CD14-positive monocyte (primary cell): ENCODE measurements around the gene GPATCH2. TPM values are rescaled to one million over a fixed set of nuclear protein-coding genes. Genes with fewer than 3 reads are reported as not detected.

ENCODE experiments used
- DNase-seq, 3 donors: peaks; one replicate each; pipeline ENCODE4 v3.0.0-alpha.2; 2011 to 2022
- H2AFZ ChIP-seq: 2 replicates; pipeline ENCODE4 v1.6.0; 2012; ENCODE audit warnings: mild to moderate bottlenecking, low read depth, low read length, inconsistent platforms; ENCODE audit not compliant: insufficient read depth, poor library complexity, severe bottlenecking
- H3K27ac ChIP-seq, 2 donors: 1 replicate in 1 of 2; 2 replicates in 1 of 2; pipeline ENCODE4 v1.5.1; 2012 to 2013; ENCODE audit warnings: low read length in 2 of 2, control low read depth in 1 of 2, inconsistent platforms in 1 of 2, low read depth in 1 of 2, mild to moderate bottlenecking in 1 of 2
- H3K27me3 ChIP-seq, 2 donors: one replicate each; pipeline versions ENCODE4 v1.6.0 to v1.6.1; 2011 to 2013; ENCODE audit warnings: low read length in 2 of 2; ENCODE audit not compliant: control insufficient read depth in 2 of 2, insufficient read depth in 2 of 2
- H3K36me3 ChIP-seq, 2 donors: replicated peaks in 1 of 2; 1 replicate in 1 of 2; 2 replicates in 1 of 2; pipeline versions ENCODE4 v1.5.1 to v1.6.1; 2012 to 2013; ENCODE audit warnings: low read length in 2 of 2, control low read depth in 1 of 2, inconsistent platforms in 1 of 2, mild to moderate bottlenecking in 1 of 2; ENCODE audit not compliant: insufficient read depth in 2 of 2, control insufficient read depth in 1 of 2
- H3K4me1 ChIP-seq, 2 donors: 1 replicate in 1 of 2; 2 replicates in 1 of 2; pipeline versions ENCODE4 v1.5.1 to v1.6.1; 2012 to 2013; ENCODE audit warnings: low read length in 2 of 2, control low read depth in 1 of 2, inconsistent platforms in 1 of 2, mild to moderate bottlenecking in 1 of 2, moderate library complexity in 1 of 2; ENCODE audit not compliant: insufficient read depth in 2 of 2, control insufficient read depth in 1 of 2
- H3K4me2 ChIP-seq: replicated peaks from 2 replicates; pipeline ENCODE3; 2012; ENCODE audit warnings: low read length, moderate library complexity, mild to moderate bottlenecking; ENCODE audit not compliant: poor library complexity, severe bottlenecking; ENCODE audit errors: extremely low read depth
- H3K4me3 ChIP-seq, 3 experiments: fragments of 200-600 bp in 1 of 3; sonication (generic) in 1 of 3; replicated peaks in 1 of 3; 1 replicate in 2 of 3; 2 replicates in 1 of 3; pipeline ENCODE4 v1.5.1; 2011 to 2013; ENCODE audit warnings: low read length in 3 of 3, mild to moderate bottlenecking in 3 of 3, control low read depth in 2 of 3, low read depth in 2 of 3, inconsistent platforms in 1 of 3, moderate library complexity in 1 of 3
- H3K79me2 ChIP-seq: 2 replicates; pipeline ENCODE4 v1.6.0; 2012; ENCODE audit warnings: mild to moderate bottlenecking, control low read depth, inconsistent platforms, low read length, moderate library complexity; ENCODE audit not compliant: insufficient read depth
- H3K9ac ChIP-seq: 2 replicates; pipeline ENCODE4 v1.6.0; 2017; ENCODE audit warnings: low read length, mild to moderate bottlenecking; ENCODE audit not compliant: insufficient read depth, poor library complexity, severe bottlenecking
- H3K9me3 ChIP-seq, 2 donors: replicated peaks in 1 of 2; 1 replicate in 1 of 2; 2 replicates in 1 of 2; pipeline versions ENCODE4 v1.5.1 to v1.6.1; 2012 to 2013; ENCODE audit warnings: low read length in 2 of 2, control low read depth in 1 of 2; ENCODE audit not compliant: control insufficient read depth in 1 of 2, insufficient read depth in 1 of 2
- H4K20me1 ChIP-seq: 2 replicates; pipeline ENCODE4 v1.6.0; 2012; ENCODE audit warnings: mild to moderate bottlenecking, low read length, control low read depth, moderate library complexity; ENCODE audit not compliant: insufficient read depth
- H3K27ac Mint-ChIP-seq, 7 donors: one replicate each; pipeline ENCODE4 v1.8.0; 2020; ENCODE audit warnings: mild to moderate bottlenecking in 7 of 7, mixed read lengths in 7 of 7, moderate library complexity in 6 of 7, inconsistent platforms in 2 of 7
- H3K27me3 Mint-ChIP-seq, 3 donors: one replicate each; pipeline ENCODE4 v1.8.0; 2021 to 2022; ENCODE audit warnings: low read depth in 3 of 3, mild to moderate bottlenecking in 3 of 3, mixed read lengths in 3 of 3, moderate library complexity in 3 of 3, inconsistent platforms in 1 of 3
- H3K36me3 Mint-ChIP-seq, 2 donors: one replicate each; pipeline ENCODE4 v1.8.0; 2020; ENCODE audit warnings: mixed read lengths in 2 of 2, inconsistent platforms in 1 of 2, mild to moderate bottlenecking in 1 of 2
- H3K4me1 Mint-ChIP-seq: one replicate; pipeline ENCODE4 v1.8.0; 2020; ENCODE audit warnings: mild to moderate bottlenecking, mixed read lengths
- H3K4me3 Mint-ChIP-seq, 2 donors: one replicate each; pipeline ENCODE4 v1.8.0; 2020; ENCODE audit warnings: mild to moderate bottlenecking in 2 of 2, mixed read lengths in 2 of 2, moderate library complexity in 1 of 2
- H3K9me3 Mint-ChIP-seq, 7 donors: one replicate each; pipeline ENCODE4 v1.8.0; 2020 to 2022; ENCODE audit warnings: mixed read lengths in 7 of 7, mild to moderate bottlenecking in 6 of 7, moderate library complexity in 6 of 7, inconsistent platforms in 2 of 7
- CTCF ChIP-seq: fragments of 200-600 bp; IDR thresholded peaks from one replicate; pipeline ENCODE4 v1.8.0; 2022; ENCODE audit warnings: antibody characterized with exemption, mild to moderate bottlenecking
- WGBS: methylation state at CpG from one replicate; pipeline ENCODE4 v1.1.5; 2013; ENCODE audit warnings: missing lambda C conversion rate; ENCODE audit not compliant: insufficient coverage; 5-methylcytosine and 5-hydroxymethylcytosine counted together
- intact Hi-C, 2 donors: fragments of 100-400 bp; cut with micrococcal nuclease; formaldehyde crosslinking; loops; one replicate each; pipeline versions ENCODE4 v1.15.0 to v1.15.1; 2023
- polyA plus RNA-seq, 3 donors: library from polyadenylated mRNA; depleted of rRNA in 1 of 3; unstranded in 2 of 3; stranded (reverse) in 1 of 3; fragments of 300-500 nt in 2 of 3; fragments of >200 nt in 1 of 3; fragmentation: Illumina TruSeq in 2 of 3; gene quantifications; 1 replicate in 2 of 3; 2 replicates in 1 of 3; pipeline ENCODE4 v1.2.3, GENCODE V29; 2012 to 2021

GPATCH2 gene
- polyA plus RNA-seq, 3 donors: 1.8 to 3.4 (median 1.9) TPM

- intact Hi-C loops: no loop called here
- H3K4me3 Mint-ChIP-seq: no peak overlapping the region
- Histone ChIP-seq H3K79me2 (no peaks in the 10 kb centered on the region), H3K4me3 (no peak overlapping the region), H3K27me3 (no peaks in the 10 kb centered on the region), H3K4me2 (no peak overlapping the region), H3K27ac (no peak overlapping the region), H3K9me3 (peaks cover 0 to 8% of the 10 kb centered on the region in 2 donors), H3K4me1 (no peaks in the 10 kb centered on the region), H3K9ac (no peak overlapping the region), H3K36me3 (no peaks in the 10 kb centered on the region), H2AFZ (no peak overlapping the region), H4K20me1 (no peaks in the 10 kb centered on the region)
- H3K36me3 Mint-ChIP-seq: peaks cover 7 to 9% of the 10 kb centered on the region in 2 donors
- H3K9me3 Mint-ChIP-seq: peaks cover 5 to 15% (median 10%) of the 10 kb centered on the region in 7 donors
- no peak for DNase-seq
- WGBS: 100% methylated on average over 2 of the region's 4 CpGs
- no peaks in the 10 kb centered on the region for H3K4me1 Mint-ChIP-seq
- H3K27me3 Mint-ChIP-seq: no peaks in the 10 kb centered on the region
- H3K27ac Mint-ChIP-seq: no peak overlapping the region
- no peak for TF ChIP-seq CTCF
Observed at GRCh38 chr1:217435204-217435603, 195.7 kb downstream of the GPATCH2 start.

- Histone ChIP-seq H3K4me2 (no peak overlapping the region), H3K79me2 (no peaks in the 10 kb centered on the region), H3K27me3 (no peaks in the 10 kb centered on the region), H3K36me3 (no peaks in the 10 kb centered on the region), H3K9ac (no peak overlapping the region), H4K20me1 (no peaks in the 10 kb centered on the region), H3K9me3 (peaks cover 0 to 8% of the 10 kb centered on the region in 2 donors), H3K4me3 (no peak overlapping the region), H3K4me1 (no peaks in the 10 kb centered on the region), H2AFZ (no peak overlapping the region), H3K27ac (no peak overlapping the region)
- Mint-ChIP-seq H3K27me3 (no peaks in the 10 kb centered on the region), H3K27ac (no peak overlapping the region), H3K4me3 (no peak overlapping the region), H3K9me3 (peaks cover 0 to 14% (median 4%) of the 10 kb centered on the region in 7 donors), H3K4me1 (no peaks in the 10 kb centered on the region), H3K36me3 (peaks cover 7 to 12% of the 10 kb centered on the region in 2 donors)
- intact Hi-C loops: no loop called here
- DNase-seq: no peak
- WGBS: no CpG with 5 or more reads among the region's 4 CpGs
- TF ChIP-seq CTCF: no peak
Observed at GRCh38 chr1:217433664-217434063, 197.2 kb downstream of the GPATCH2 start.
